Neural cell (in vitro differentiated cells): ENCODE results near the gene FRY.

Experiments used
- CTCF ChIP-seq: fragments of 450-650 bp; IDR thresholded peaks from 2 replicates; pipeline ENCODE4 v1.5.1; 2014; ENCODE audit warnings: antibody characterized with exemption, mild to moderate bottlenecking, moderate library complexity; ENCODE audit not compliant: poor library complexity, severe bottlenecking
- SMC3 ChIP-seq: fragments of 450-650 bp; conservative IDR thresholded peaks from 2 replicates; pipeline ENCODE4 v1.6.1; 2014; ENCODE audit warnings: antibody characterized with exemption, mild to moderate bottlenecking, moderate library complexity; ENCODE audit not compliant: poor library complexity

- no peak for TF ChIP-seq CTCF
- no peak for TF ChIP-seq SMC3
Measured at GRCh38 chr13:32254916-32255723, 223.5 kb downstream of the FRY start.
